Measurements from ENCODE around the gene ACTG1. TPM values are rescaled to one million over a fixed set of nuclear protein-coding genes. Genes with fewer than 3 reads are reported as not detected.

Gene ACTG1
- total and polyA plus RNA-seq, 9 of the 15 experiments (the other 6 are each of a cell fraction or from before 2014, with no cell fraction given) = 224 to 1,775 (median 568) TPM

DNA sequence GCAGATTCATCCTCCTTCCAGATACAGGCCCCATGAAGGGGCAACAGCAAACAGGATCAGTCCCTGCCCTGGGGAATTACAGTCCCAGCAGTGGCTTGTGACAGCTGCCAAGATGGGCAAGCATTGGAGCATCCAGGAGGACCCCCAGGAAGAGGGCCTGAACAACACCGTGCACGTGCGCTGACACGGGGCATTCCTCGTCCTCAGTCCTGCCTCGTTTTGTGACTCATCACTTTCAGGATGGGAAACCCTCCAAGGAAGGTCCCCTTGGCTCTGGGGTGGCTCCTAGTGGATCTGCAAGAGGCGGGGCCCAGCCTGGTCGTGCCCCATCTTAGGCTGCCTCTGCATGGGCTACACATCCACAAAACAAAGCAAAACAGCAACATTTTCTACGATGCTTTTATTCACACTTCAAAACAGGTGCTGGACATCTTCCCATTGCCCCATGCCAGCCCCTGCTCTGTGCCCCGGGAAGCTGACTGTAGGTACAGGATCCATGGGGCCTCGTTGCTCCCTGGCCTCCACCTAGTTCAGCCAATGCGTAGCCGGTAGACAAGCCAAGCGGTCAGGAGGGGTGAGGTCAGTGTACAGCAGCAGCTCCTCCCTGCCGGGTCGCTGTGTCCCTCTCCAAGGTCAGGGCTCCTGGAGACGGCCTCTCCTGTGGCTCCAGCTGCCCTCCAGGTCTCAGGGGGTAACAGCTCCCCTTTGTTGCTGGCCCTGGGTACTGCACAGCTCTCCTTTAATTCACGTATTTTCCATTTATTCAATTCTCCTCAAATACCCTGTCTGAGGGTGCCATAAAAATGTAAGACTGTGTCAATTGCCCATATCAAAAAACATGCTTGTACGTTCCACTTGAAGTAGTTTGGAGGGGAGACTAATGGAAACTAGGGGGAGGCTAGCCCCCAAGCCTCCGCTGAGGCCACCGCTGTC, 32.2 kb downstream of the ACTG1 start (continued):
- TF ChIP-seq, protein P1, sequence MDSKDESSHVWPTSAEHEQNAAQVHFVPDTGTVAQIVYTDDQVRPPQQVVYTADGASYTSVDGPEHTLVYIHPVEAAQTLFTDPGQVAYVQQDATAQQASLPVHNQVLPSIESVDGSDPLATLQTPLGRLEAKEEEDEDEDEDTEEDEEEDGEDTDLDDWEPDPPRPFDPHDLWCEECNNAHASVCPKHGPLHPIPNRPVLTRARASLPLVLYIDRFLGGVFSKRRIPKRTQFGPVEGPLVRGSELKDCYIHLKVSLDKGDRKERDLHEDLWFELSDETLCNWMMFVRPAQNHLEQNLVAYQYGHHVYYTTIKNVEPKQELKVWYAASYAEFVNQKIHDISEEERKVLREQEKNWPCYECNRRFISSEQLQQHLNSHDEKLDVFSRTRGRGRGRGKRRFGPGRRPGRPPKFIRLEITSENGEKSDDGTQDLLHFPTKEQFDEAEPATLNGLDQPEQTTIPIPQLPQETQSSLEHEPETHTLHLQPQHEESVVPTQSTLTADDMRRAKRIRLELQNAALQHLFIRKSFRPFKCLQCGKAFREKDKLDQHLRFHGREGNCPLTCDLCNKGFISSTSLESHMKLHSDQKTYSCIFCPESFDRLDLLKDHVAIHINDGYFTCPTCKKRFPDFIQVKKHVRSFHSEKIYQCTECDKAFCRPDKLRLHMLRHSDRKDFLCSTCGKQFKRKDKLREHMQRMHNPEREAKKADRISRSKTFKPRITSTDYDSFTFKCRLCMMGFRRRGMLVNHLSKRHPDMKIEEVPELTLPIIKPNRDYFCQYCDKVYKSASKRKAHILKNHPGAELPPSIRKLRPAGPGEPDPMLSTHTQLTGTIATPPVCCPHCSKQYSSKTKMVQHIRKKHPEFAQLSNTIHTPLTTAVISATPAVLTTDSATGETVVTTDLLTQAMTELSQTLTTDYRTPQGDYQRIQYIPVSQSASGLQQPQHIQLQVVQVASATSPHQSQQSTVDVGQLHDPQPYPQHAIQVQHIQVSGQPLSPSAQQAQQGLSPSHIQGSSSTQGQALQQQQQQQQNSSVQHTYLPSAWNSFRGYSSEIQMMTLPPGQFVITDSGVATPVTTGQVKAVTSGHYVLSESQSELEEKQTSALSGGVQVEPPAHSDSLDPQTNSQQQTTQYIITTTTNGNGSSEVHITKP (IDR thresholded peaks at IDR 0.05; ENCODE audit: partially characterized antibody) = no peak
- no peak for TF ChIP-seq NFRKB (IDR thresholded peaks at IDR 0.05; ENCODE audit: low read depth)
- TF ChIP-seq, protein P2, sequence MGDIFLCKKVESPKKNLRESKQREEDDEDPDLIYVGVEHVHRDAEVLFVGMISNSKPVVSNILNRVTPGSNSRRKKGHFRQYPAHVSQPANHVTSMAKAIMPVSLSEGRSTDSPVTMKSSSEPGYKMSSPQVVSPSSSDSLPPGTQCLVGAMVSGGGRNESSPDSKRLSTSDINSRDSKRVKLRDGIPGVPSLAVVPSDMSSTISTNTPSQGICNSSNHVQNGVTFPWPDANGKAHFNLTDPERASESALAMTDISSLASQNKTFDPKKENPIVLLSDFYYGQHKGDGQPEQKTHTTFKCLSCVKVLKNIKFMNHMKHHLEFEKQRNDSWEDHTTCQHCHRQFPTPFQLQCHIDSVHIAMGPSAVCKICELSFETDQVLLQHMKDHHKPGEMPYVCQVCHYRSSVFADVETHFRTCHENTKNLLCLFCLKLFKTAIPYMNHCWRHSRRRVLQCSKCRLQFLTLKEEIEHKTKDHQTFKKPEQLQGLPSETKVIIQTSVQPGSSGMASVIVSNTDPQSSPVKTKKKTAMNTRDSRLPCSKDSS (IDR thresholded peaks at IDR 0.05; ENCODE audit: low read depth, partially characterized antibody) = no peak
- no peak; the same call in 1 of the 2 replicates for TF ChIP-seq MYC (IDR thresholded peaks at IDR 0.05; ENCODE audit: low read depth, low read length)
- TF ChIP-seq MYC (CRISPR knock-in tag; IDR thresholded peaks at IDR 0.05; ENCODE audit: borderline replicate concordance, low read depth) = no peak
- no peak for TF ChIP-seq ZNF551 (CRISPR knock-in tag; IDR thresholded peaks at IDR 0.05)
- TF ChIP-seq, protein P3, sequence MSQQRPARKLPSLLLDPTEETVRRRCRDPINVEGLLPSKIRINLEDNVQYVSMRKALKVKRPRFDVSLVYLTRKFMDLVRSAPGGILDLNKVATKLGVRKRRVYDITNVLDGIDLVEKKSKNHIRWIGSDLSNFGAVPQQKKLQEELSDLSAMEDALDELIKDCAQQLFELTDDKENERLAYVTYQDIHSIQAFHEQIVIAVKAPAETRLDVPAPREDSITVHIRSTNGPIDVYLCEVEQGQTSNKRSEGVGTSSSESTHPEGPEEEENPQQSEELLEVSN (IDR thresholded peaks at IDR 0.05; ENCODE audit: borderline replicate concordance in 1 of 2, extremely low read depth in 1 of 2, insufficient read depth in 1 of 2, insufficient read length in 1 of 2, low read depth in 1 of 2, low read length in 1 of 2, poor library complexity in 1 of 2, severe bottlenecking in 1 of 2) = peak in 1 of 2 experiments; percentile 47
- no peak for TF ChIP-seq BRF1 (IDR thresholded peaks at IDR 0.05; ENCODE audit: borderline replicate concordance, extremely low read depth, insufficient read length)
- no peak for TF ChIP-seq ZNF778 (CRISPR knock-in tag; IDR thresholded peaks at IDR 0.05)
- no peak for TF ChIP-seq TAF15 (IDR thresholded peaks at IDR 0.05; ENCODE audit: low read depth, low read length)
- no peak for TF ChIP-seq RBM39 (optimal IDR thresholded peaks at IDR 0.05; ENCODE audit: low read depth, low read length)
- no peak for TF ChIP-seq ZKSCAN8 (CRISPR knock-in tag; IDR thresholded peaks at IDR 0.05)
- no peak for TF ChIP-seq ZNF668 (CRISPR knock-in tag; IDR thresholded peaks at IDR 0.05)
- TF ChIP-seq ZNF124 (CRISPR knock-in tag; IDR thresholded peaks at IDR 0.05) = no peak
- no peak for TF ChIP-seq ILF3 (IDR thresholded peaks at IDR 0.05; ENCODE audit: borderline replicate concordance)
- TF ChIP-seq NCOR1 (IDR thresholded peaks at IDR 0.05) = no peak
- peak; percentile 62; the same call in 1 of the 2 replicates for TF ChIP-seq L3MBTL2 (IDR thresholded peaks at IDR 0.05)
- TF ChIP-seq GTF2F1 (IDR thresholded peaks at IDR 0.05; ENCODE audit: low read depth, low read length) = no peak
- TF ChIP-seq, protein P4, sequence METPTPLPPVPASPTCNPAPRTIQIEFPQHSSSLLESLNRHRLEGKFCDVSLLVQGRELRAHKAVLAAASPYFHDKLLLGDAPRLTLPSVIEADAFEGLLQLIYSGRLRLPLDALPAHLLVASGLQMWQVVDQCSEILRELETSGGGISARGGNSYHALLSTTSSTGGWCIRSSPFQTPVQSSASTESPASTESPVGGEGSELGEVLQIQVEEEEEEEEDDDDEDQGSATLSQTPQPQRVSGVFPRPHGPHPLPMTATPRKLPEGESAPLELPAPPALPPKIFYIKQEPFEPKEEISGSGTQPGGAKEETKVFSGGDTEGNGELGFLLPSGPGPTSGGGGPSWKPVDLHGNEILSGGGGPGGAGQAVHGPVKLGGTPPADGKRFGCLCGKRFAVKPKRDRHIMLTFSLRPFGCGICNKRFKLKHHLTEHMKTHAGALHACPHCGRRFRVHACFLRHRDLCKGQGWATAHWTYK (CRISPR knock-in tag; IDR thresholded peaks at IDR 0.05) = no peak

Measured in K562 (cell line).